Iris pigment epithelial cell (primary cell): ENCODE results near the gene CXCL5.
"Not testable (repeated sequence)": the region's sequence is repeated elsewhere in the genome, so short reads cannot be mapped to it uniquely, and the experiment has no call there.

Experiments
- DNase-seq: peaks from one replicate; pipeline ENCODE4 v3.0.0-alpha.2; 2011; ENCODE audit warnings: low read depth

The CXCL5 gene

DNA sequence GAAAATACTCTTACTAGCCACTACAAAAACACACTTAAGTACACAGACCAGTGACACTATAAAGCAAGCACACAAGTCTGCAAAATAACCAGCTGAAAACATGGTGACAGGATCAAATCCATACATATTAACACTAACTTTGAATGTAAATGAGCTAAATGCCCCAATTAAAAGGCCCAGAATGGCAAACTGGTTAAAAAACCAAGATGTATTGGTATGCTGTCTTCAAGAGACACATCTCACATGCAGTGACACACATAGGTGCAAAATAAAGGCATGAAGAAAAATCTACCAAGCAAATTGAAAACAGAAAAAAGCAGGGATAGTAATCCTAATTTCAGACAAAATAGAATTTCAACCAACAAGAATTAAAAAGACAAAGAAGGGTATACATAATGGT, 27.5 kb downstream of the CXCL5 start:
- DNase-seq: no peak

DNA sequence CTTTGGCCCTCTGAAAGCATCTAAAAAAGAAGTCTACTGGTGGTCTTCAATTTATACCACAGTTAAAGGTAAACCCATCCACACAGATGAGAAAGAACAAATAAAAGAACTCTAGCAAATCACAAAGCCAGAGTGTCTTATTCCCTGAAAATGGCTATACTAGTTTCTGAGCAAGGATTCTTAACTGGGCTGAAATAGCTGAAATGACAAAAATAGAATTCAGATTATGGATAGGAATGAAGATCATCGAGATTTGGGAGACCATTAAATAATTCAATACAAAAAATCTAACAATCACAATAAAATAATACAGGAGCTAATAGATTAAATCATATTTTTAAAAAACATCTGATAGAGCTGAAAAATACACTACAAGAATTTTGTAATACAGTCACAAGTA, 28.5 kb downstream of the CXCL5 start:
- no peak for DNase-seq

DNA sequence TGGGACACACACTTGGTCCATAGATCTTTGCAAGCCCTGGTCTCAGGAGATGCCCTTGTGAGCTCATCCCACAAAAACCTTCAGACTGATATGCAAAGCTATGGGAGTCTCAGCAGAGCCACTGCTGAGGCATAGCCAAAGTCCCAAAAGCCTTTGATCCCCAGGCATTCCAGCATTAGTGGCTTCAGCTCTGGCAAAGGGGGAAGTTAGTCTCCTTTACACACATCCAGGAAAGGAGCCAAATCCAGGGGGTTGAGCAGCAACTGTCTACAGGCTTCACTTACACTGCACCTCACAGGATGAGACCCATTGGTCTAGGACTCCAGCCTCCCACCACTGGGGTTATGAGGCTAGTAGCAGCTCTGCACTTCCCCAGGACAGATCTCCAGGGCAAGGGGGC, 30.6 kb downstream of the CXCL5 start:
- DNase-seq: no peak

DNA sequence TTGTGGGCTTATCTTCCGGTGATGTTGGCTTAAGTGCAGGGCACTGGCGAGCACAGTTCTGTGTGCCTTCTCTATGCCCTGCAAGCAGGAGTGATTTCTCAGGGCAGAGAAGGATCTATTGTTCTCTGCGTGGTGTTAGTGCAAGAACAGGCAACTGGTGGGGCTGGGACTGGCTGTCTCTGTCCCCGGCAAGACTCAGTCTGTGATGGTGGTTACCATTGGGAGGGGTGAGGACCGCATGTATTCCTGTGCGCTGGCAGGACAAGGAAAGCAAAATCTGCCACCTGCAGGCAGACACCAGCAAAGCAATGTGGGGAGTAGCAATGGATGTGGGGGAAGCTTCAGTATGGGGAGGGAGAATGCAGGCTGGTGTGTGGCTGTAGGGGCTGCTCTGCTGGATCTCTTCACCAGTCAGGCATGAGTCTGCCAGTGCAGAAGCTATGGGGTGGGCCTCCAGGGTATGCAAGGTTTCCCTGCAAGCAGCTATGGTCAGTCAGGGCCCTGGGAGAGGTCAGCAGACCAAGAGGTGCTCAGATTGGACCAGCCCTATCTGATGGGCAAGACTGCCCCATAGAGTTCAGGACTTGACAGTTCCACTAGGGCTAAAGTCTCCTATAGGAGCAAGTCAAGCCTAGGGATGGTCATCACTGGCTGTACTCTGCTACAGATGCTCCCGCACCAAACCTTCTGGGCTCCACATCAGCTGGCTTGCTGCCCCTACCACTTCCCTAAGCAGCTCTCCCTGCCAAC, 33.4 kb downstream of the CXCL5 start:
- DNase-seq: peak; percentile 29

DNA sequence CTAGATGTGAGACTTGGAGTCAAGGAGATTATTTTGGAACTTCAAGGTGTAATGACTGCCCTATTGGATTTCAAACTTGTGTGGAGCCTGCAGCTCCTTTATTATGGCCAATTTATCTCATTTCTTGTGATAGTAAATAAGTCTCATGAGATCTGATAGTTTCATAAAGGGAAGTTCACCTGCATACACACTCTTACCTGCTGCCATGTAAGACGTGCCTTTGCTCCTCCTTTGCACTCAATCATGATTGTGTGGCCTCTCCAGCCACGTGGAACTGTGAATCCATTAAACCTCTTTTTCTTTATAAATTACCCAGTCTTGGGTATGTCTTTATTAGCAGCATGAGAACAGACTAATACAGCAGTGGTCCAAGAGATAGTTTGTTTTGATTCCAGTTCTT, 35.8 kb downstream of the CXCL5 start:
- no peak for DNase-seq

DNA sequence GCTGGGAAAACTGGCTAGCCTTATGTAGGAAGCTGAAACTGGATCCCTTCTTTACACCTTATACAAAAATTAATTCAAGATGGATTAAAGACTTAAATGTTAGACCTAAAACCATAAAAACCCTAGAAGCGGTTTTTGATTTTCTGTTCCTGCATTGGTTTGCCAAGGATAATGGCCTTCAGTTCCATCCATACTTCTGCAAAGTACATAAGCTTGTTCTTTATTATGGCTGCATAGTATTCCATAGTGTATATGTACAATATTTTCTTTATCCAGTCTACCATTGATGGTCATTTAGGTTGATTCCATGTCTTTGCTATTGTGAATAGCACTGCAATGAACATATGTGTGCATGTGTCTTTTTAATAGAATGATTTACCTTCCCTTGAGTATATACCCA, 39.4 kb downstream of the CXCL5 start:
- not testable (repeated sequence) for DNase-seq

DNA sequence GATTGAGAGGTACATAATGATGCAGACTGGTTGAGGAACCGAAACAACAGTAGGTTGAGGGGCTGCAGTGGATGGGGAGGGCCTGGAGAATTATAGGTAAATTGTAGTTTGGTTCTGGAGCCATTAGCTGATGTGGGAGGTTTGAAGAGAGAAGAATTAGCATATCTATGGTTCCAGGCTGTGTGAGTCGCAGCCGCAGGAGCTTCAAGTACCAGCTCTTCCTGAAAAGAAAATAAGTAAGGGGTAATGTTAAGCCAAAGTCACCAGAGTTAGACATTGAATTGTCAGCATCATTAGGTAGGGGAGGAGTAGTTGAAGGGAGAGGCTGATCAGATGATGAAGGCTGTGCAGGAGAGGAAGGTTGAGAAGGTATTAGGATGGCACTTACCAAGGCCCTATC, 46.1 kb downstream of the CXCL5 start:
- no peak for DNase-seq

DNA sequence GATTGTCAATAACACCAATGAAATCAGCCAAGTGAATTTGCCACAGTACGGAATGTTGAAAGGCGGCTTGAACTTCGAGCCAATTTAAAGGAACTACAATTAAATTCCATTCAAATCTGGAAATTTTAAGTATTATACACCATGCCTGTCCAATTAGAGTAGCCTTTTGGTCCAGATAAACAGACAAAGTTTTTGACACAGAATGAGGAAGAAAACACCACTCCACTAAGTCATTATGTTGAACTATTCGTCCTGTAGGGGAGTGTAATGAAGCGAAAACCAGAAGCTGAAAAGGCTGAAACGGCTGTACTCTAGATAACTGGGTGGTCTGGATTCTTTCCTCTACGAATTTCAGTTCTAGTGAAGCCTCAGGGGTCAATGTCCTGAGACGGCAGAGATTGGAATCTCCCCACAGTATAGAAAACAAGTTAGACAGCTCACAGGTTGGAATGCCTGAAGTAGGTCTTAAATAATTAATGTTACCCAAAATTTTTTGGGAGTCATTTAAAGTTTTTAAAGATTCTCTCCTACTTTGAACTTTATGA, 48.0 kb downstream of the CXCL5 start:
- not testable (repeated sequence) for DNase-seq

DNA sequence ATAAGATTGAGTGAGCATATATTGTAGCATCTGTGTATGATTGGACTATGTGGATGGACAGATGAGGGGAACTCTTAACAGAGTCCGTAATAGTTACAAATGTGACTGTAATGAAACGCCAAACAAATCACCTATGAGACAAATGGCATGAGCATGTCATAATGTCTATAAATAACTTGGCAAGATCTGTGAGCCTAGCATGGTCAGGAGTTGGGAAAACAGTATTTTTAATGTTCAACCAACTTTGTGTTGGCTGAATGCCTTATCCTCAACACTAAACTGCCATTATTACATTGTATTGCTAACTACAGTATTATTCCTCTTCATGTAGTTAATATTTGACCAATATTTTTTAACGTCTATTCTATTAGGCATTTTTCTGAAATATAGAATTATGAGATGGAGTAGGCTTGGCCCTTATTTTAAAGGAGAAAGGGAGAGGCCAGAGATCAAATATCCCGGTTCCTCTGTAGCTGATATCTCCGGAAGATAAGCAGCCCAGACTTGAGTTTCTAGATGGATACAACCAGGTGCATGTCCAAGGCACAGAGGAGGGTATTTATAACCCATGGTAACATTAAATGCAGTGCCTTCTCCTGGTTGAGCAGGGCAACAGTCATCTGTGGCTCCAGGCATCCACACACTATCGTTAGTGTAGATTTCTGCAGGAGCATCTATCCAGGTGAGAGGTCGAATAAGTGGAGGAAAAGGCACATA, 49.3 kb downstream of the CXCL5 start:
- DNase-seq: no peak

DNA sequence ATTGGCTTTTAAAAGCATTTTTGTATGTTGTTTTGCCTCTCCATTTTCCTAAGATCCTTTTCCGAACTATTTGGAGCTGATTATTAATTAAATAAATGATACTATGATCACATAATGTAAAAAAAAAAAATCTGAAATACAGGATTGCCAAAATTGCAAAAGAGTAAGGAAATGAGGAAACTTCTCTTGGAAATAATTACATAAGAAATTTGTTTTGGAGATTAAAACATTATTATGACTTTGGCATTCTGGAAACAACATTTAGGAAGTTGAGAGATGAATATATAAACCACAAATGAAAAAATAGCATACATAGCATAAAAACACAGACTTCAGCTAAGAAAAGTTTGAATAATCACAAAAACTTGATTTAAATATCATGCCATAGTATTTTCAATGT, 50.2 kb downstream of the CXCL5 start:
- DNase-seq: no peak

DNA sequence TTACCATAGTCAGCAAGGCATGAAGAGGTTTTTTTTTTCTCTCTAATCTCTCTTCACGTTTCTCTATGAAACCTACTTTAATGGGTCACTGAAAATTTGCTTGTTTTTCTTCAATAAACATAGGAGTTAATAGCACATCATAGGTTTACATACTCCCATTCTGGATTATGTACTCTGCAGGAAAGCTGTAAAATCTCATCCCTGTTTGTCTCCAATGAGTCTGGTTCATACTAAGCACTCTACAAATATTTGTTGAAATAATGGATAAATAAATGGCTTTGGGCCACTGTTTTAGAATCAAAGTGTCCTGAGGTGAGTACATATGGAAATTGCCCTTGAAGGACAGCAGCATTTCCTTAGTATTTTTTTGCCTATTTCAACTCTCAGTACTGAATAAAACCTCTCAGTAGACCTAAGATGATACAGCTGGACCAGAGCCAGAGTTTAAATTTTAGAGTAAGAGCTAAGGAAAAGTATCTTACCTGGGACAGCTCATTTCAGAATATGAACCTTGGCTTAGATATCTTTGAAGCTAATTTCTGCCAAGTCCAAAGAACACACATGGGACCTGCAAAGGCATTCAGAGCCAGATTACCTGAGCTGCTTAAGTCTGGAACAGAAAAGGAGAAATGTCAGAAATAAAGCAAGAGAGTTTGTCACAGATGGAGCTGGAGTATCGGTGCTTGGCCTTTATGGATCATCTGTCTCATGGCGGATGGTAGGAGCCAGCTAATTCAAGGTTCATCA, 51.1 kb downstream of the CXCL5 start:
- DNase-seq: no peak

DNA sequence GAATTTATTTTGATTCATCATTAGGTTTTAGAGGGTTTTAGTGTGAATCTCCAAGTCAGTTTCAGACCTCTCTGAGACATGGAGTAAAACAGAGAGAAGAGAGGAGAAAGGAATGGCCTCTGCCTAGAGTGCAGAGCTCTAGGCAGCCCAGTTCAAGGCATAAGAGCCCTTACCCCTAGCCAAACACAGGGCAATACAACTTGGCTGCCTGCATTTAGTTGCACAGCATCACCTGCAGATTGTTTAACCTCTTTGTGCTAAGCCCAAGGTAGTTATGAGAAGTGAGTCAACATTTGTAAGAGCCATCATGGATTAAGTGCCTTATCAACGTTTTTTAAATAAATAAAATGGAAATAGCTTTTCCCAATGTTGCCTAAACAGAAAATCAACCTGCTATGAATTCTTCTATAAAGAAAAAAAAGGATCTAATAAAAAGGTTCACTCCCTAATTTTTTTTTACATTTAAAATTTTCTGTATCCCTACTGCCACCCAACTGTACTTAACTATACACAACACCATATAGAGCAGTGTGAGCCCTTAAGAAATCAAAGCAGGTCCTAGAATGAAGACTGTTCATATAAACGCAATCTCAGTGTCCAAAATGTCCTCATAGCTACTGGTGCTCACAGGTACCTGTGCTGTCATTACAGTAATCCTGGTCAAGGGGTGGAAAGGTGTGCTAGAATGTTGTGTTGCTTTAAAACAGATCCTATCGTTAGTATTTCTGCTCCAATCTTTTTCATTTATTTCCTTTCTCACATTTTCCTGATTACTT, 52.6 kb downstream of the CXCL5 start:
- no peak for DNase-seq
